ENCODE results near the gene TRIM62. TPM values are rescaled to one million over a fixed set of nuclear protein-coding genes. Genes with fewer than 3 reads are reported as not detected.
"Not testable (repeated sequence)": the region's sequence is repeated elsewhere in the genome, so short reads cannot be mapped to it uniquely, and the experiment has no call there.

Gene TRIM62
- total RNA-seq, 1 donor from 2014 or later = 8.8 TPM

DNA sequence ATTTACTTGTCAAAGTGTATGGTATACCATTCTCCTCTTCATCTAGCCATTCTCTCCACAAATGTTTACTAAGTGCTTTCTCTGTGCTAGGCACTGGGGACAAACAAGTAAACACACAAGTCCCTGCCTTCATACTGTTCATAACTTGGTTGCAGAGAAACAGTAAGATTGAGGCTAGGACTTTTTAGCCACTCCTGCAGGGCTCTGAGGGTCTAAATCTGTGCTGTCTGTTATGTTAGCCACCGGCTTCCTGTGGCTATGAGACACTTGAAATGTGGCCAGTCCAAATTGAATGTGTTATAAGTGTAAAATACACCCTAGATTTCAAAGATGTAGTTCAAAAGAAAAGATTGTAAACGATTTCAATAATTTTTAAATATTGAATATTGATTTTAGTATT is 50.7 kb downstream of the TRIM62 start:
- Histone ChIP-seq H3K4me1 (peaks cover 18% of the 10 kb centered on the region), H3K4me3 (no peak overlapping the region), H3K27ac (no peak overlapping the region), H3K36me3 (no peaks in the 10 kb centered on the region), H3K9me3 (no peaks in the 10 kb centered on the region), H3K27me3 (no peaks in the 10 kb centered on the region)
- no peak for DNase-seq (ENCODE audit: extremely low spot score in 2 of 2)
- intact Hi-C loops (cut with DNase I) = no loop called here
- TF ChIP-seq POLR2A (IDR thresholded peaks at IDR 0.05) (no peak), POLR2AphosphoS5 (IDR thresholded peaks at IDR 0.05; ENCODE audit: insufficient read depth in 1 of 2, low read depth in 1 of 2) (no peak)
- TF ChIP-seq, protein P1, sequence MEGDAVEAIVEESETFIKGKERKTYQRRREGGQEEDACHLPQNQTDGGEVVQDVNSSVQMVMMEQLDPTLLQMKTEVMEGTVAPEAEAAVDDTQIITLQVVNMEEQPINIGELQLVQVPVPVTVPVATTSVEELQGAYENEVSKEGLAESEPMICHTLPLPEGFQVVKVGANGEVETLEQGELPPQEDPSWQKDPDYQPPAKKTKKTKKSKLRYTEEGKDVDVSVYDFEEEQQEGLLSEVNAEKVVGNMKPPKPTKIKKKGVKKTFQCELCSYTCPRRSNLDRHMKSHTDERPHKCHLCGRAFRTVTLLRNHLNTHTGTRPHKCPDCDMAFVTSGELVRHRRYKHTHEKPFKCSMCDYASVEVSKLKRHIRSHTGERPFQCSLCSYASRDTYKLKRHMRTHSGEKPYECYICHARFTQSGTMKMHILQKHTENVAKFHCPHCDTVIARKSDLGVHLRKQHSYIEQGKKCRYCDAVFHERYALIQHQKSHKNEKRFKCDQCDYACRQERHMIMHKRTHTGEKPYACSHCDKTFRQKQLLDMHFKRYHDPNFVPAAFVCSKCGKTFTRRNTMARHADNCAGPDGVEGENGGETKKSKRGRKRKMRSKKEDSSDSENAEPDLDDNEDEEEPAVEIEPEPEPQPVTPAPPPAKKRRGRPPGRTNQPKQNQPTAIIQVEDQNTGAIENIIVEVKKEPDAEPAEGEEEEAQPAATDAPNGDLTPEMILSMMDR (IDR thresholded peaks at IDR 0.05) = no peak

DNA sequence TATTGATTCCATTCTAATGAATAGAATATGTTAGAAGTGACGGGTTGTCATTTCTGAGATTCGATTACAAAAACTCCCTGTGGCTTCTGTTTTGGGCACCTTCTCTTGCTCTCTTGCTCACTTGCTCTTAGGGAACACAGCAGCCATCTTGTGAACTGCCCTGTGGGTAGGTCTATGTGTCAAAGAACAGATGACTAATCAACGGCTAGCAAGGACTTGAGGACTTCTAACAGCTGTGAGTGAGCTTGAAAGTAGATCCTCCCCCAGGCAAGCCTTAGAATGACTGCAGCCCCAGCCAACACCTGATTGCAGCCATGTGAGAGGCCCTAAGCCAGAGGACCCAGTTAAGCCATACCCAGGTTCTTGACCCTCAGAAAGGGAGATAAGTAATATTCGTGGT is 51.5 kb downstream of the TRIM62 start:
- intact Hi-C loops (cut with DNase I) = no loop called here
- TF ChIP-seq, protein P1 (IDR thresholded peaks at IDR 0.05) = no peak
- TF ChIP-seq POLR2AphosphoS5 (IDR thresholded peaks at IDR 0.05; ENCODE audit: insufficient read depth in 1 of 2, low read depth in 1 of 2) (no peak), POLR2A (IDR thresholded peaks at IDR 0.05) (no peak)
- peaks cover 21% of the 10 kb centered on the region for H3K4me1 ChIP-seq

DNA sequence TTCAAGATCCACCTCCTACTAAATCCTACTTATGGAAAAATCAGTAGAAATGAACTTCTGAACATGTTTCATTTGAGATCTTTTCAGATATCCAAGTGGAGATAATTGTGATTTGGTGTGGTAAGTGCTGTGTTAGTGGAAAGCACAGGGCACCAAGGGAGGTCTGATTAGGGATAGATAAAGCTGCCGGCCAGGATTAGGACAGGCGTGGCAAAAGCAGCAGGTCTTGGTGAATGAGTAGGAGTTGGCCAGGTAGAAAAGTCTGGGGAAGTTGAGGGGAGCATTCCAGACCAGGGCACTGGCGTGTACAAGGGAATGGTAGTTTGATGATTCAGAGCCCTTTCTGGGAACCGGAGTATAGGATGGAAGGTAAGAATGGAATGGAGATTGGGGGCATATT is 53.1 kb downstream of the TRIM62 start:
- no peaks in the 10 kb centered on the region for H3K36me3 ChIP-seq
- H3K27ac ChIP-seq = no peak overlapping the region
- H3K9me3 ChIP-seq = no peaks in the 10 kb centered on the region
- DNase-seq (ENCODE audit: extremely low spot score in 2 of 2) = peak; percentile 64 to 80
- peaks cover 21% of the 10 kb centered on the region for H3K4me1 ChIP-seq
- H3K27me3 ChIP-seq = no peaks in the 10 kb centered on the region
- intact Hi-C loops (cut with DNase I) = no loop called here
- H3K4me3 ChIP-seq = no peak overlapping the region
- TF ChIP-seq, protein P1 (IDR thresholded peaks at IDR 0.05) = no peak
- no peak for TF ChIP-seq POLR2A (IDR thresholded peaks at IDR 0.05)
- TF ChIP-seq POLR2AphosphoS5 (IDR thresholded peaks at IDR 0.05; ENCODE audit: insufficient read depth in 1 of 2, low read depth in 1 of 2) = no peak

More for the DNA sequence above, 51.5 kb downstream of the TRIM62 start:
- no peaks in the 10 kb centered on the region for H3K9me3 ChIP-seq
- H3K27me3 ChIP-seq = no peaks in the 10 kb centered on the region
- DNase-seq (ENCODE audit: extremely low spot score in 2 of 2) = peak in 1 of 2 donors; percentile 65
- H3K4me3 ChIP-seq = no peak overlapping the region
- H3K27ac ChIP-seq = no peak overlapping the region
- H3K36me3 ChIP-seq = no peaks in the 10 kb centered on the region

DNA sequence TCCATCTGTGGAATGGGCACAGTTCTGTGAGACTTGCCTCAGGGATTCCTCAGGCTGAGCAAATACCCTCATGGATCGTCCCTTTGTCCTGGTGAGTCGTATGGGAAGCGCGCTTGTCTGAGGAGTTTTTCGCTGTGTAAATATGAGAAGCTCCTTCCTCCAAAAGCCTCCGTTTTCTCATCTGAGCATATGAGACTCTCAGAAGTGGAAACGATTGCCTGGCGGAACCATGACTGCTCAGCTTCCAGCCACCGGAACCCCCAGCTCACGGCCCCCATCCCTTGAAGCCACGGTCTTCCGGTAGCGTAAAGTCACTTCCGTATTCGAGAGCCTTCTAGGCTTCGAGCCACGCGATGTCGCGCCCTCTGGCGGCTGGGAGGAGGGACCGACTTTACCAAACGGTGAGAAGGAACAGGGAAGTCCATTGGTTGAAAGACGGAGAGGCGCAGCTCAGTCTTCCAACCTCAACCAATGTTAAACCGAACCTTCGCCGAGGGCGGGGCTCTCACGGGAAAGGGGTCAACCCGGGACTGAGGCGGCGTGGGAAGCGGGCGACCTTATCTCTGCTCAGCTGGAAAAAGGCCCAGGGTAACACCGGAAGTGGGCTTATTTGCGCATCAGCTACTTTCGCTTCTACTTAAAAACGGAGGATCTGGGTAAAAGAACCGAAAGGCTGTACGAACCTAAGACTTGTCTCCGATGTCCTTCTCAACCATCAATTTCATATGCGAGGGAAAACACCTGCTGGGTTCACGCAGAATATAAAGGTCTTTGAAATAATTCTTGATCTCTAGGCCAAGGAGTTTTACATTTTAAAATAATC is 54.6 kb downstream of the TRIM62 start:
- Histone ChIP-seq H3K36me3 (no peaks in the 10 kb centered on the region), H3K27me3 (no peaks in the 10 kb centered on the region), H3K9me3 (no peaks in the 10 kb centered on the region), H3K27ac (peak overlapping the region; percentile 82), H3K4me1 (peaks cover 21% of the 10 kb centered on the region), H3K4me3 (peak overlapping the region; percentile 50 to 59)
- intact Hi-C loops (cut with DNase I) = no loop called here
- TF ChIP-seq POLR2A (IDR thresholded peaks at IDR 0.05) = no peak
- peak; percentile 92 to 100 for TF ChIP-seq POLR2AphosphoS5 (IDR thresholded peaks at IDR 0.05; ENCODE audit: insufficient read depth in 1 of 2, low read depth in 1 of 2)
- TF ChIP-seq, protein P1 (IDR thresholded peaks at IDR 0.05) = peak; percentile 76 to 88 (median 82)
- DNase-seq (ENCODE audit: extremely low spot score in 2 of 2) = peak; percentile 98 to 99

DNA sequence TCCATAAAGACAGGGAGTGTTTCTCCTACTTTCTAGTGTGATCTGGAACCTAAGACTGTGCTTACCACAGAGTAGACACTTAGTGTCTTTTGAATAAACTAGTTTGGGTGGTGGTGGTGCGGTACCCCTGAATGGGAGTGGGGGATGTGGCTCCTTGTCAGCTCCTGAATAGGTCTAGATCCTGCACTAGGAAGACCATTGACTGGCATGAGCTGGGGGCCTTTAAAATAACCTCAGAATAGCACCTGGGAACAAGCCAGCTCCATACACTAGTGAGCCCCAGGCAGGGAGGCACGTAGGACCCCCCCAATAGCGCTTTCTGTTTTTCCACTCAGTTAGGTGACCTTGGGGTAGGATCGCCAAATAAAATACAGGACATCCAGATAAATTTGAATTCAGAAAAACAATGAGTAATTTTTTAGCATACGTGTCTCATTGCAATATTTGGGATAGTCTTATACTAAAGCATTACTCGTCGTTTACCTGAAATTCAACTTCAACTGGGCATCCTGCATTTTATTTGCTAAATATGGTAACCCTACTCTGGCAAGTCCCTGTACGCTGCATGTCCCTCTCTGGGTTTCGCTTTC is 55.3 kb downstream of the TRIM62 start:
- intact Hi-C loops (cut with DNase I) = no loop called here
- no peaks in the 10 kb centered on the region for H3K9me3 ChIP-seq
- no peaks in the 10 kb centered on the region for H3K27me3 ChIP-seq
- peak overlapping the region; percentile 82 for H3K27ac ChIP-seq
- peaks cover 21% of the 10 kb centered on the region for H3K4me1 ChIP-seq
- H3K36me3 ChIP-seq = no peaks in the 10 kb centered on the region
- H3K4me3 ChIP-seq = peak overlapping the region; percentile 50 to 59
- peak; percentile 46 to 77 for DNase-seq (ENCODE audit: extremely low spot score in 2 of 2)
- no peak for TF ChIP-seq POLR2AphosphoS5 (IDR thresholded peaks at IDR 0.05; ENCODE audit: insufficient read depth in 1 of 2, low read depth in 1 of 2)
- TF ChIP-seq POLR2A (IDR thresholded peaks at IDR 0.05) = no peak
- TF ChIP-seq, protein P1 (IDR thresholded peaks at IDR 0.05) = no peak

DNA sequence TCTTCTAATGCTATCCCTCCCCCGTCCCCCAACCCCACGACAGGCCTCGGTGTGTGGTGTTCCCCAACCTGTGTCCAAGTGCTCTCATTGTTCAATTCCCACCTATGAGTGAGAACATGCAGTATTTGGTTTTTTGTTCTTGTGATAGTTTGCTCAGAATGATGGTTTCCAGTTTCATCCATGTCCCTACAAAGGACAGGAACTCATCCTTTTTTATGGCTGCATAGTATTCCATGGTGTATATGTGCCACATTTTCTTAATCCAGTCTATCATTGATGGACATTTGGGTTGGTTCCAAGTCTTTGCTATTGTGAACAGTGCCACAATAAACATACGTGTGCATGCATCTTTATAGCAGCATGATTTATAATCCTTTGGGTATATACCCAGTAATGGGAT is 57.2 kb downstream of the TRIM62 start:
- H3K36me3 ChIP-seq; H3K9me3 ChIP-seq; intact Hi-C loops (cut with DNase I); H3K27me3 ChIP-seq; DNase-seq (ENCODE audit: extremely low spot score in 2 of 2); H3K4me3 ChIP-seq; H3K27ac ChIP-seq: not testable (repeated sequence)
- H3K4me1 ChIP-seq = peaks cover 21% of the 10 kb centered on the region

Measured in vagina (tissue), 2 donors.